Stimulated activated CD4-positive, alpha-beta T cell treated with anti-CD3 and anti-CD28 coated beads, Interleukin-15, amount 100 ng/mL, for 48 hours (primary cell): Measurements from ENCODE around the gene SDC3.

ENCODE experiments used
- DNase-seq, 2 donors: peaks; one replicate each; pipeline ENCODE4 v3.0.0-alpha.2; 2020; ENCODE audit warnings: low read depth in 2 of 2

Gene SDC3

GRCh38 chr1:30888975-30889374, 19.6 kb downstream of the SDC3 start:
- no peak for DNase-seq

GRCh38 chr1:30888391-30888790, 20.2 kb downstream of the SDC3 start:
- no peak for DNase-seq

GRCh38 chr1:30887485-30888315, 20.9 kb downstream of the SDC3 start:
- DNase-seq: no peak

GRCh38 chr1:30886710-30887428, 21.7 kb downstream of the SDC3 start:
- DNase-seq: no peak

- DNase-seq: no peak
Observed at GRCh38 chr1:30885570-30886522, 22.7 kb downstream of the SDC3 start.

GRCh38 chr1:30884723-30885122, 23.8 kb downstream of the SDC3 start:
- no peak for DNase-seq

GRCh38 chr1:30883389-30884172, 25.0 kb downstream of the SDC3 start:
- no peak for DNase-seq

GRCh38 chr1:30882678-30883388, 25.7 kb downstream of the SDC3 start:
- no peak for DNase-seq

GRCh38 chr1:30881319-30882181, 27.0 kb downstream of the SDC3 start:
- DNase-seq: no peak

- no peak for DNase-seq
Observed at GRCh38 chr1:30880678-30881318, 27.8 kb downstream of the SDC3 start.

GRCh38 chr1:30879940-30880677, 28.4 kb downstream of the SDC3 start:
- no peak for DNase-seq

GRCh38 chr1:30879126-30879786, 29.3 kb downstream of the SDC3 start:
- DNase-seq: no peak

GRCh38 chr1:30878559-30878958, 30.0 kb downstream of the SDC3 start:
- DNase-seq: no peak

GRCh38 chr1:30878016-30878415, 30.5 kb downstream of the SDC3 start:
- DNase-seq: no peak

- DNase-seq: no peak
Observed at GRCh38 chr1:30877205-30877912, 31.2 kb downstream of the SDC3 start.

- no peak for DNase-seq
Observed at GRCh38 chr1:30876451-30877204, 31.9 kb downstream of the SDC3 start.
